ENCODE measurements around the gene CTBP2.
"Not testable (repeated sequence)": the region's sequence is repeated elsewhere in the genome, so short reads cannot be mapped to it uniquely, and the experiment has no call there.

The CTBP2 gene

GRCh38 chr10:125084614-125085257 is 75.6 kb downstream of the CTBP2 start:
- DNase-seq: no peak

GRCh38 chr10:125084191-125084613 is 76.2 kb downstream of the CTBP2 start:
- DNase-seq: no peak

- DNase-seq: no peak
Measured at GRCh38 chr10:125083576-125083920, 76.8 kb downstream of the CTBP2 start.

GRCh38 chr10:125082881-125083575 is 77.3 kb downstream of the CTBP2 start:
- no peak for DNase-seq

- not testable (repeated sequence) for DNase-seq
Measured at GRCh38 chr10:125082471-125082870, 77.9 kb downstream of the CTBP2 start.

GRCh38 chr10:125081931-125082330 is 78.4 kb downstream of the CTBP2 start:
- DNase-seq: no peak

- no peak for DNase-seq
Measured at GRCh38 chr10:125080984-125081383, 79.4 kb downstream of the CTBP2 start.

- DNase-seq: no peak
Measured at GRCh38 chr10:125080296-125080695, 80.1 kb downstream of the CTBP2 start.

- DNase-seq: no peak
Measured at GRCh38 chr10:125079091-125079600, 81.2 kb downstream of the CTBP2 start.

GRCh38 chr10:125076891-125077541 is 83.3 kb downstream of the CTBP2 start:
- no peak for DNase-seq

GRCh38 chr10:125076121-125076825 is 84.1 kb downstream of the CTBP2 start:
- DNase-seq: no peak

GRCh38 chr10:125073996-125074395 is 86.4 kb downstream of the CTBP2 start:
- DNase-seq: no peak

GRCh38 chr10:125072794-125073193 is 87.6 kb downstream of the CTBP2 start:
- no peak for DNase-seq

GRCh38 chr10:125071008-125071407 is 89.4 kb downstream of the CTBP2 start:
- DNase-seq: no peak

GRCh38 chr10:125068406-125068805 is 92.0 kb downstream of the CTBP2 start:
- no peak for DNase-seq

- DNase-seq: no peak
Measured at GRCh38 chr10:125067764-125068163, 92.6 kb downstream of the CTBP2 start.

- no peak for DNase-seq
Measured at GRCh38 chr10:125066764-125067450, 93.5 kb downstream of the CTBP2 start.

GRCh38 chr10:125064681-125065492 is 95.5 kb downstream of the CTBP2 start:
- DNase-seq: peak; percentile 78

- DNase-seq: no peak
Measured at GRCh38 chr10:125063256-125063925, 97.0 kb downstream of the CTBP2 start.

- DNase-seq: no peak
Measured at GRCh38 chr10:125062914-125063230, 97.5 kb downstream of the CTBP2 start.

GRCh38 chr10:125062227-125062913 is 98.0 kb downstream of the CTBP2 start:
- DNase-seq: no peak

Data from hematopoietic multipotent progenitor cell treated with erythropoietin and hydrocortisone succinate and interleukin-3 and kit ligand, for 4 days (in vitro differentiated cells).